ENCODE data around the gene SCPEP1.
"Not testable (repeated sequence)": the region's sequence is repeated elsewhere in the genome, so short reads cannot be mapped to it uniquely, and the experiment has no call there.

The SCPEP1 gene

GRCh38 chr17:56965681-56966080, 12.2 kb upstream of the SCPEP1 start:
- DNase-seq: not testable (repeated sequence)

- DNase-seq: peak; percentile 91
Measured at GRCh38 chr17:56966338-56966737, 11.6 kb upstream of the SCPEP1 start.

DNA sequence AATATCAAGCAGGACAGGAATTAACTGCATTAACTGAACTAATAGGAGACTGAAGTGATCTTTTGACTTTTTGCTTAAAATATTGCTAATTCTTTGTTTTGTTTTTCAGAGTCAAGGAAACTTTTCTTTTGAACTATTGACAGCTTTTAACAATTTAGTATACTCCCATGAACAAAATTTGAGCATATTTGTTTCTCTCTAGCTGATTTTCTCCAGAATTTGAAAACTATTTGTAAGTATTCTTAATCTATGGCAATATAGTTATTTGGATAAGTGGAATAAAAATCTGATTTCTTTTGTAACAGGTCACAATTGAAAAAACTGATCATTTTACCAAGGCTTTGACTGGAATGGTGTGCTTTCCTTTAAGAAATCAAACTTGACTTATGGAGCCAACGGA, 7.0 kb upstream of the SCPEP1 start:
- no peak for DNase-seq

- no peak for DNase-seq
Measured at GRCh38 chr17:56972111-56972730, 5.7 kb upstream of the SCPEP1 start.

- peak; percentile 40 for DNase-seq
Measured at GRCh38 chr17:56973520-56973919, 4.4 kb upstream of the SCPEP1 start.

DNA sequence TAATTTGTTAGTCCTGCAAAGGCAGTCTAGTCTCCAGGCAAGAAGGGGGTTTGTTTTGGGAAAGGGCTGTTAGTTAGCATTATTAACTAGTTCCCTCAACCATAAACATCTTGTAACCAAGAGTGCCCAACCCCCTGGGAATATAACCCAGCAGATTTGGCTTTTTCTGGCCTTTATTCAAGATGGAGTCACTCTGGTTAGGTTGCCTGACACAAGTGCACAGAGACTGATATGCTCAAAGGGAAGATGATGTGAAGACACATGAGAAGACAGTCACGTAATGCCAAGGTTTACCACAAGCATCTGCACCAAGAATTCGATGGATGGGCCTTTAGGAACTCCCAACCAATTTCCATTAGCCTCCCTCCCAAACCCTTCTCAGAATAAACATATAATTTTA, 3.9 kb upstream of the SCPEP1 start:
- no peak for DNase-seq

DNA sequence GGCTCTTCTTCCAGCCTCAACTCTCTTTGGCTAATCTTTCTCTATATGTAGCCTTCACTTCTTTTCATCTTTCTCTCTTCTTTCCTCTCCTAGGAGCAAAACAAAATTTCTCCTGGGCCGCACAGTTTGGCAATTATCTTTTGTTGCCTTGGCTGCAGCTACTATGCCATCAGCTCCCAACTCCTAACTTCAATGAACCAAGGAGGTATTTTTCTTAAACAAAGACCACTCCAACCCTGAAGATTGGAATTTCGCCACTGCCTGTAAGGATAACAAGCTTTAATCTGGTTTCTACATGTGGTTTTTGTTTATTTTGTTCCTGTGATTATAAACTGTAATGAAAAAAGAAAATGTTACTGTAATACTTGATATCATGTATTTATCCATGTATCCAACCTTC, 2.3 kb upstream of the SCPEP1 start:
- DNase-seq: no peak

DNA sequence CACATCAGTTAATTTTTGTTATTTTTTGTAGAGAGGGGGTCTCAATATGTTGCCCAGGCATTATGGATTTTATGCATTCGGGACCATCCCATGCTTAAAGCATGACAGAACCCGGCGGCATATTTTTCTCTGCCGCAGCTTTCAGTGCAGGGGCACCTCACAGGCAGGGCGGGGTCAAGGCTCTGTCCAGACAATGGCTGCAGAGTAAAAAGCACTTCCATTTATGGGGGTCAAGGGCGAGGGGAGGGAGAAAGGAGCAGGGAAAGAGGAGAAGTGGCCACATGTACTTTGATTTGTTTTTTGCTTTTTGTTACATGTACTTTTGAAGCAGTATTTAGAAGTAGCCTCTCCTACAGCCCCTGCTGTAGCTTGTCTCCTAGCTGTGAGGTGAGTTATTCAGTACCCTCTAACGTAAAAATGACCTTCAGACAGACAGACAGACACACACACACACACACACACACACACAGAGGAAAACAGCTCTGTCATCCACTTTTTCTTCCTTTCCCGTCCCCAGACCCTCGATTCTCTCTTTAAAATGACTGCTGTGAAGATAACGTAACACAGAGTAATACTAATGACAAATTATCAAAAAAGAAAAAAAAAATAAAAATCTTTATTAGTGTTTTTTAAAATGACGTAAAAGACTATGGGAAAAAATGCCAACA, 856 bp upstream of the SCPEP1 start:
- DNase-seq: no peak

DNA sequence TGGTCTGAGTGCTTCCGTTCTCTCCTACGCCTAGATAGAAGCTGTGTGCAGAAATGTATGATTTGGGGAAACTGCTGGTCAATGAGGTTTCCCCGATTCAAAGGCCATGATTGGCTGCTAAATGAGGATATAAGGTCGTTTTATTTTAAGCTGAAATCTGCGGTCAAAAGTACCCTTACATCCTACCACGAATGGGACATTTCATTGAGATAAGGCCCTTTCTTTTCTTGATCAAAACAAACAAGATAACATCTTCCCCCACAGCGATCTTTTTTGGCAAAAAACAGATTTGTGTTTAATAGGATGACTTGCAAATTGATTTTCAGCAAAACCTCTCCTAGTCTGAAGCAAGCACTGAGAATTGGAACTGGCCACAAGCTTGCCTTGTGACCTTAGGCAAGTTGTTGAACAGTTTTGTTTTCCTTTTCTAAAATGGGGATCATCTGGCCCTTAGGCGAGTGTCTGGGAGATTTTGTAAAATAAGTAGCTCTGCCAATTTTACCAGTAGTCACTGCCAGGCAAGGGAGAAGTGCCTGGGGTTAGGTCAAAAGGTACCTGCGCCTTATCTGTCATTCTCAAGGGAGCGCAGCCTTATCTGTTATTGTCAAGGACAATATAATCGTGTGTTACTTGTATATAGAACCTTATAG, 635 bp downstream of the SCPEP1 start:
- no peak for DNase-seq

DNA sequence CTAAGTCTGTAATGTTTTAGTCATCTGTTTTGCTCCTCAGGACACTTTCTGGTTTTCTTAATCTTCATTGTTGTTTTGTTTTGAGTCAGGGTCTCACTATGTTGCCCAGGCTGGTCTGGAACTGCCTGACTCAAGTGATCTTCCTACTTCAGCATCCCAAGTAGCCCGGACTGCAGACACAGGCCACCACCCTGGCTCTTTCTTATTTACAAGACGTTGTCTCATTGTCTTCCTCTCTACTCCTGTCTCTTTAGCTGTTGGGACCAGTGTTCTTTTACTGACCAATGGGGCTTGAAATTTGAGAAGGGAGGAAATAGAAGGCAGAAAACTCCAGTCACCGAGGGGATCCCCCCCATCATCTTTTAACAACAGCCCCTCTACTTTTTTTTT, 1.2 kb downstream of the SCPEP1 start:
- DNase-seq: peak; percentile 31

DNA sequence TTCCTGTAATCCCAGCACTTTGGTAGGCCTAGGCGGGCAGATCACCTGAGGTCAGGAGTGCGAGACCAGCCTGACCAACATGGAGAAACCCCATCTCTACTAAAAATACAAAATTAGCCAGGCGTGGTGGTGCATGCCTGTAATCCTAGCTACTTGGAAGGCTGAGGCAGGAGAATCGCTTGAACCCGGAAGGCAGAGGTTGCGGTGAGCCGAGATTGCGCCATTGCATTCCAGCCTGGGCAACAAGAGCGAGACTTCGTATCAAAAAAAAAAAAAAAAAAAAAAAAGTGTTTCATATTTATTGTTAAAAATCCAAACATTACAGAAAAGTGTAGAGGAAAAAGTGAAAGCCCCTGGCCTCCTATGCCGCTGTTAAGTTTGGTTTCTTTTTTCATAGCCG, 2.6 kb downstream of the SCPEP1 start:
- not testable (repeated sequence) for DNase-seq

DNA sequence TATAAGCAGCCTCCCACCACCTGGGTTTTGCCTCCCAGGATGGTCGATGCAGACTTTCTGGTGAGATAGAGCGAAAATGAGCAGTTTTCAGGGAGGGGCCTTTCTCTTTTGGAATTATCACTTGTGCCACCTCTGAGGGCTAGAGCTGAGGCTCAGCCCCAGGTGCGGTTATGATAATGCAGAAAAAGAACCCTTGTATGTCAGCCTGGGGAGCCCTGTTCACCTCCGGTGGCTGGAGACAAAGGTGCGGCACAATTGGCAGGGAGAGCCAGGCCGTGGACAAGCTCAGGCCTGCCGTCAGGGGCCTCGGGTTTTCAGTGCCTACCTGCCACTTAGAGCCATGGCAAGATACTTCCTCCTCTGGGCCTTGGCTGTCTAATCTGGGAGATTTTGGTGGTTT, 4.4 kb downstream of the SCPEP1 start:
- DNase-seq: peak; percentile 66

DNA sequence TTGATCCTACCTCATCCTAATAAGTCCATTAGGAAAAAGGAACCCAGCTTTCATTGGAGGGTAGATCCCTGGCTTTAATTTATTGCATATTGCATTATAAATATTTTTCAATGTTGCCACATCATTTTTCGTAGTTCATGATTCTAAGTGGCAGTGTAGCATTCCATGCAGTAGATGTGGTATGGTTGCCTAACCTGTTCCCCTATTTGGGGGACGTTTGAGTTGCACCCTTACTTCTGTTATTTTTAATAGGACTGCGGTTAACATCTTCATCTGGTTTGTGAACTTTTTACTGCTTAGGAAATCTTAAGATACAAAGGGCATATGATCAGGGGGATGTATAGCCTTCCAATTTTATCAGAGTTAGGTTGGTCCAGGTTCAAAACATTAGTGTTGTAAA, 5.4 kb downstream of the SCPEP1 start:
- no peak for DNase-seq

GRCh38 chr17:56985371-56986162, 7.6 kb downstream of the SCPEP1 start:
- no peak for DNase-seq

DNA sequence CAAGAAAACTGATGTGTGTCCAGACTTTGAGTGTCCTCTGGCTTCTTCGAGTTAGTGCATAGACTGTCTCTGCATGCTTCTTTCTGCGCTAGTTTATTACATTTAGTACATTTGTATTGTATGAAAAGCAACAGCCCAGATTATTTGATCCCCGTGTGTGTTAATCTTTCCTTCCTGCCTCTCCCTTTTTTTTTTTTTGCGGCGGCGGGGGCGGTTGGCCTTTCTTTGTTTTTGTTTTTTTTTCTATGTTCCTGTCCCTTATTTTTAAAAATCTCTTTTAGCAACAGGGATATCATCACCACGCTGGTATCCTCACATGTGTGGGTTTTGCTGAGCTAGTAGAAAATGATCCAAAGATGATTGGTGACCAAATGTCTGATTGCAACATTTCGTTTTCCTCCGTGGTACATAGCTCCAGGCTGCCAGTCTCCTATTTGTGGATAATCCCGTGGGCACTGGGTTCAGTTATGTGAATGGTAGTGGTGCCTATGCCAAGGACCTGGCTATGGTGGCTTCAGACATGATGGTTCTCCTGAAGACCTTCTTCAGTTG, 9.4 kb downstream of the SCPEP1 start:
- DNase-seq: no peak

GRCh38 chr17:56988901-56989572, 11.1 kb downstream of the SCPEP1 start:
- no peak for DNase-seq

DNA sequence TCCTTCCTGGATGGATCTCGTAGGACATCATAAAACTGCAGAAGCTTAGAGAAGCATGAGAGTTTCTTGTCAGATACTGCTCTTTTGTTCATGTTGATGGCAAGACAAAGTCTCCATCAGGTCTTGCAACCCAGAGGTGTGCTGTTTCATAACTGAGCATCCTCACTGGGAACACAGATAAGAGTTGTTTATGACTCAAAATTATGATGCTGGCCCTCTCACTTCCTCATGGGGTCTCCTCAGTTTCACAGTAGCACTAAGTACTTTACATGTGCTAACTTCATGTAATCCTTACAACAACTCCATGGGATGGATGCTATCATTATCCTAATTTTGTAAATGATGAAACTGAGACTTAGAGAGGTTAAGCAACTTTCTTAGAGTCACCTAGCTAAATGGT, 14.4 kb downstream of the SCPEP1 start:
- DNase-seq: no peak

GRCh38 chr17:56994009-56994792, 16.3 kb downstream of the SCPEP1 start:
- no peak for DNase-seq

DNA sequence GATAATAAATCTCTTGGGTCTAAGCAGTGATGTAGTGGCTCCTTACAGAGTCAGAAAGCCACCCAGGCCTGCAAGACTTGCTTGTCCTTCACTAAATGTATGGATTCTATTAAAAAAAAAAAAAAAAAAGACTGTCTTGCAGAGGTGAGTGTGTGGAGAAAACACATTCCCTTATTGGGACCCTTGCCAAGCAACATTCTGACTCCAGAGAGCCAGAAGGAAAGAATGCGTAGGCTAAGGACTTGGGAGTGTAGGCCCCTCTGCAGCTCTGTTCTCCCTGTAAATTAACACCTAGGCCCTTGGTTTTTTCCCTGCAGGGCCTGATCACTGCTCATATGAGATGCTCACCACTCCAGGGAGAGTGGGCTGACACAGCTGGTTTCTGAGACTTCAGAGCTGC, 17.8 kb downstream of the SCPEP1 start:
- DNase-seq: no peak

DNA sequence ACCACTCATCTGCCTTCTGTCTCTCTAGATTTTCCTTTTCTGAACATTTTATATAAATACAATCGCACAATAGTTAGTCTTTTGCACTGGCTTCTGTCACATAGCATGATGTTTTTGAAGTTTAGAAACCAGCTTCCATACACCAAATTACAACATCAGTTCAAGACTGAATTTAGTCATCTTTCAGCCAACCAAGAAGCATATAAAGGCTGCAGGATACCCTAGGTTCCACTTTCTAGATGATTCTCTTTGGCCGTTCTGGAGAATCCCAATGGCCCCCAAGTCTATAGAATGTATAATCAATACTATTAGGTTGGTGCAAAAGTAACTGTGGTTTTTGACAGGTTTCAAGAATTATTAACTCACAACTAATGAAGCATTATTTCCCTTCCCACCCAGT, 19.4 kb downstream of the SCPEP1 start:
- no peak for DNase-seq

DNA sequence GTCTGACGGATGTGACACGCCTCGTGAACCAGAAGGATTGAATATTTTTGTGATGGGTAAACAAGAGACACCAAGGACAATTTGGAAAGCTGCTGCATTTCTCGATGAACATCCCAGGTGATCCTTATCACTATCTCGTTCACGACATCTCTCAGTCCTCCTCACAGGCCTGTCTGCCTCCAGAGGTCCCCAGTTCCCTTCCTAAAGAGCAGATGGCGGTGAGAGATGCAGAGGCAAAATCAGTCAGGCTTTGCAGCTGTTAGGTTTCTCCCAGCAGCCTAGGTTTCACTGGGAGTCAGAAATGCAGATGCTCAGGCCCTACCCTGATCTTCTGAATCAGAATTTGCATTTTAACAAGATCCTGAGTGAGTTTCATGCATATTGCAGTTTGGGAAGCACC, 23.6 kb downstream of the SCPEP1 start:
- no peak for DNase-seq

- no peak for DNase-seq
Measured at GRCh38 chr17:57002904-57003303, 25.0 kb downstream of the SCPEP1 start.

Data from NCI-H510A treated with DMSO at 0.1 percent for 48 hours (cell line).